Stomach (tissue), 9 donors: Measurements from ENCODE around the gene CADM2. TPM values are rescaled to one million over a fixed set of nuclear protein-coding genes. Genes with fewer than 3 reads are reported as not detected.
"Not testable (repeated sequence)": the region's sequence is repeated elsewhere in the genome, so short reads cannot be mapped to it uniquely, and the experiment has no call there.

ENCODE experiments used
- DNase-seq, 2 donors: peaks; one replicate each; pipeline versions ENCODE4 v3.0.0 to v3.0.0-alpha.2; 2013 to 2019
- H3K27ac ChIP-seq, 5 donors: fragments of 200-600 bp in 4 of 5; sonication (generic) in 4 of 5; one replicate each; pipeline ENCODE4 v1.5.1; 2013 to 2019; ENCODE audit warnings: mild to moderate bottlenecking in 1 of 5, moderate library complexity in 1 of 5
- H3K27me3 ChIP-seq, 3 donors: fragments of 200-600 bp; sonication (generic); one replicate each; pipeline ENCODE4 v1.5.1; 2017 to 2019; ENCODE audit warnings: mixed run types in 1 of 3
- H3K36me3 ChIP-seq, 4 donors: fragments of 200-600 bp; sonication (generic); 1 replicate in 3 of 4; 2 replicates in 1 of 4; pipeline ENCODE4 v1.5.1; 2016 to 2019
- H3K4me1 ChIP-seq, 4 donors: fragments of 200-600 bp; sonication (generic); one replicate each; pipeline ENCODE4 v1.5.1; 2016 to 2019
- H3K4me3 ChIP-seq, 4 donors: fragments of 200-600 bp; sonication (generic) in 3 of 4; one replicate each; pipeline ENCODE4 v1.5.1; 2016 to 2019; ENCODE audit warnings: mild to moderate bottlenecking in 1 of 4
- H3K9me3 ChIP-seq, 4 donors: fragments of 200-600 bp; sonication (generic); one replicate each; pipeline ENCODE4 v1.5.1; 2016 to 2019
- EP300 ChIP-seq: sonication (generic); formaldehyde crosslinking; IDR thresholded peaks from one replicate; pipeline ENCODE4 v1.6.1; 2017; ENCODE audit warnings: antibody characterized with exemption
- POLR2A ChIP-seq, 4 donors: fragments of 450-650 bp; IDR thresholded peaks; one replicate each; pipeline ENCODE4 v1.6.1; 2016; ENCODE audit warnings: antibody characterized with exemption in 4 of 4, control low read depth in 2 of 4, mild to moderate bottlenecking in 1 of 4, moderate library complexity in 1 of 4
- POLR2AphosphoS5 ChIP-seq, 3 donors: sonication (generic); formaldehyde crosslinking; IDR thresholded peaks; one replicate each; pipeline ENCODE4 v1.6.1; 2016; ENCODE audit warnings: antibody characterized with exemption in 3 of 3
- WGBS, 5 donors: extraction: QIAGEN DNeasy Blood & Tissue Kit in 3 of 5; methylation state at CpG; one replicate each; pipeline versions ENCODE4 v1.1.5 to v1.1.7; 2013 to 2018; 5-methylcytosine and 5-hydroxymethylcytosine counted together
- intact Hi-C: fragments of 100-400 bp; cut with DNase I; formaldehyde crosslinking; loops from one replicate; pipeline ENCODE4 v1.15.1; 2023; ENCODE audit warnings: low total_unique reads
- polyA plus RNA-seq, 3 donors: library from polyadenylated mRNA; stranded (reverse); fragments of 200-250 nt; gene quantifications; one replicate each; pipeline ENCODE4 v1.2.3, GENCODE V29; 2013
- total RNA-seq, 5 donors: library from RNA; depleted of rRNA; stranded (reverse); fragments of >200 nt; gene quantifications; one replicate each; pipeline versions ENCODE4 v1.1.0 to v1.2.3, GENCODE V29; 2014 to 2016
- TF ChIP-seq, protein P1 (sequence below), 7 experiments: fragments of 450-650 bp in 4 of 7; fragments of 200-600 bp in 3 of 7; sonication (generic) in 3 of 7; IDR thresholded peaks; one replicate each; pipeline ENCODE4 v1.5.1; 2016 to 2019; ENCODE audit warnings: antibody characterized with exemption in 7 of 7, control low read depth in 2 of 7, mild to moderate bottlenecking in 1 of 7
- donor health status: healthy with polysubstance abuse.
- donor health status: Bipolar disorder and iron deficiency.
- donor health status: healthy.

The CADM2 gene
- total and polyA plus RNA-seq, 8 donors: 0.29 to 8.1 (median 2.0) TPM; not detected in 1

DNA sequence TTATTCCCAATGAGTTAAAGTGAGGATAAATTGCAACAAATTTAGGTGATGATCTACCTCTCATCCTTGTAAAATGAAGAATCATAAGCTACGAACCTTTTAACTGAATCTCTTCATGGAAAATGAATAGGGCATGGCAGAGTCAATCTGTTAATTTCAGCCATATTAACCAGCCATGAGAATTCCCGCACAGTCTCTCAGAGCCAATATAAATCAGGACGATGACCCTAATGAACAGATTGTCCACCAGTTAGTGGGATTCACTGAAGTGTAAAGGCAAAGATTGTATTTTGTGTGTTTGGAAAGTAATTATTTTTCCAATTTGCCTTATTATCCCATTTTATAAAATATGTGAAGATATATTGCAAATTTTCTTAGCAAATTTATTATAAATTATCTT lies 183.8 kb downstream of the CADM2 start:
- DNase-seq: no peak
- intact Hi-C loops: no loop called here
- Histone ChIP-seq H3K36me3 (no peaks in the 10 kb centered on the region), H3K4me1 (no peaks in the 10 kb centered on the region), H3K27me3 (no peaks in the 10 kb centered on the region), H3K9me3 (no peaks in the 10 kb centered on the region), H3K27ac (no peak overlapping the region), H3K4me3 (no peak overlapping the region)
- 89 to 98% (median 91%) methylated on average over 3 of the region's 3 CpGs for WGBS, 5 donors
- TF ChIP-seq POLR2AphosphoS5 (IDR thresholded peaks at IDR 0.05) (no peak), EP300 (no peak), POLR2A (IDR thresholded peaks at IDR 0.05) (no peak)
- TF ChIP-seq, protein P1, sequence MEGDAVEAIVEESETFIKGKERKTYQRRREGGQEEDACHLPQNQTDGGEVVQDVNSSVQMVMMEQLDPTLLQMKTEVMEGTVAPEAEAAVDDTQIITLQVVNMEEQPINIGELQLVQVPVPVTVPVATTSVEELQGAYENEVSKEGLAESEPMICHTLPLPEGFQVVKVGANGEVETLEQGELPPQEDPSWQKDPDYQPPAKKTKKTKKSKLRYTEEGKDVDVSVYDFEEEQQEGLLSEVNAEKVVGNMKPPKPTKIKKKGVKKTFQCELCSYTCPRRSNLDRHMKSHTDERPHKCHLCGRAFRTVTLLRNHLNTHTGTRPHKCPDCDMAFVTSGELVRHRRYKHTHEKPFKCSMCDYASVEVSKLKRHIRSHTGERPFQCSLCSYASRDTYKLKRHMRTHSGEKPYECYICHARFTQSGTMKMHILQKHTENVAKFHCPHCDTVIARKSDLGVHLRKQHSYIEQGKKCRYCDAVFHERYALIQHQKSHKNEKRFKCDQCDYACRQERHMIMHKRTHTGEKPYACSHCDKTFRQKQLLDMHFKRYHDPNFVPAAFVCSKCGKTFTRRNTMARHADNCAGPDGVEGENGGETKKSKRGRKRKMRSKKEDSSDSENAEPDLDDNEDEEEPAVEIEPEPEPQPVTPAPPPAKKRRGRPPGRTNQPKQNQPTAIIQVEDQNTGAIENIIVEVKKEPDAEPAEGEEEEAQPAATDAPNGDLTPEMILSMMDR (IDR thresholded peaks at IDR 0.05): no peak

DNA sequence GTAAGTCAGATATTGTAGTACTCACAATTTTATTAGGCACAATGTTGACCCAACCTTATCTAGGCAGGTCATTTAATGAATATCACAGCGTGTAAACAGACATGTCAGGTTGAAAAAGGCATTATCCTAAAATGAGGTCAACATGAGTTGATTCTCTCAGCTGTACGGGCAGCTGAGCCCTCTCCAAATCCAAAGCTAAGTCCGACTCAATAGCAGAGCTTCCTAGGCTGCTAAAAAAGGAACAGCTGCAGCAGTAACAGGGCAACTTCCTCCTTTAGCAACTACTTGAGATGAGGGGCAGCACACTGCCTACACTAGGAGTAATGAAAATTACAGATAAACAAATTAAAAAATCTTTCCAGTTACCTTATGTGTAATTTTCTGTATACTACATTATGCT lies 189.2 kb downstream of the CADM2 start:
- 4 to 14% (median 9%) methylated on average over 3 of the region's 3 CpGs for WGBS, 5 donors
- TF ChIP-seq, protein P1 (IDR thresholded peaks at IDR 0.05): no peak
- TF ChIP-seq EP300 (no peak), POLR2AphosphoS5 (IDR thresholded peaks at IDR 0.05) (no peak), POLR2A (IDR thresholded peaks at IDR 0.05) (no peak)
- no peaks in the 10 kb centered on the region for H3K9me3 ChIP-seq
- intact Hi-C loops: no loop called here
- no peaks in the 10 kb centered on the region for H3K4me1 ChIP-seq
- H3K27me3 ChIP-seq: no peaks in the 10 kb centered on the region
- H3K36me3 ChIP-seq: no peaks in the 10 kb centered on the region
- peak in 1 of 2 donors; percentile 16 for DNase-seq
- no peak overlapping the region for H3K27ac ChIP-seq
- no peak overlapping the region for H3K4me3 ChIP-seq

DNA sequence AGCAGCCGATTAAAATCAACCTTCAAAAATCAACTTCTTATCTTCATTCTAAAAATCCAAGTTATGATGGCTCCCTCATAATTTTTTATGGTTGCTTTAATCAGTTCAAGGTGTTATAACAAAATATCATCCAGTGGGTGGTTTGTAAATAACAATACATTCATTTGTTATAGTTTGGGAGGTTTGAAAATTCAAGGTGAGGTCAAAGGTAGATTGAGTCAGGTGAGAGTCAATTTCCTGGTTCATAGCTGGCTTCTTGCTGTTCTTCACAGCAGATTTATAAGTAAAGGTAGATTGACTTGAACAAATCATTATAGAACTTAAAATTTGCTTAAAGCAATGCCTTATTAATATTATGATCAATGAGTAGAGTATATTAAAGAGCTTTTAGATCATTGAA lies 192.8 kb downstream of the CADM2 start:
- 72 to 93% (median 87%) methylated on average over 1 of the region's 1 CpG for WGBS, 5 donors
- H3K4me1 ChIP-seq: no peaks in the 10 kb centered on the region
- DNase-seq: no peak
- no peak overlapping the region for H3K4me3 ChIP-seq
- no peaks in the 10 kb centered on the region for H3K9me3 ChIP-seq
- H3K36me3 ChIP-seq: no peaks in the 10 kb centered on the region
- intact Hi-C loops: no loop called here
- no peaks in the 10 kb centered on the region for H3K27me3 ChIP-seq
- H3K27ac ChIP-seq: no peak overlapping the region
- no peak for TF ChIP-seq POLR2AphosphoS5 (IDR thresholded peaks at IDR 0.05)
- no peak for TF ChIP-seq POLR2A (IDR thresholded peaks at IDR 0.05)
- TF ChIP-seq, protein P1 (IDR thresholded peaks at IDR 0.05): no peak
- no peak for TF ChIP-seq EP300

DNA sequence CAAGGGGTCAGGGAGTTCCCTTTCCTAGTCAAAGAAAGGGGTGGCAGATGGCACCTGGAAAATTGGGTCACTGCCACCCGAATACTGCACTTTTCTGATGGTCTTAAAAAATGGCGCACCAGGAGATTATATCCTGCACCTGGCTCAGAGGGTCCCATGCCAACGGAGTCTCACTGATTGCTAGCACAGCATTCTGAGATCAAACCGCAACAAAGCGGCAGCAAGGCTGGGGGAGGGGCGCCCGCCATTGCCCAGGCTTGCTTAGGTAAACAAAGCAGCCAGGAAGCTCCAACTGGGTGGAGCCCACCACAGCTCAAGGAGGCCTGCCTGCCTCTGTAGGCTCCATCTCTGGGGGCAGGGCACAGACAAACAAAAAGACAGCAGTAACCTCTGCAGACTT lies 194.5 kb downstream of the CADM2 start:
- H3K4me3 ChIP-seq, intact Hi-C loops, H3K4me1 ChIP-seq, H3K27ac ChIP-seq, H3K9me3 ChIP-seq, H3K36me3 ChIP-seq, H3K27me3 ChIP-seq, DNase-seq: not testable (repeated sequence)
- 91 to 99% (median 93%) methylated on average over 4 to 7 of the region's 7 CpGs for WGBS, 5 donors

DNA sequence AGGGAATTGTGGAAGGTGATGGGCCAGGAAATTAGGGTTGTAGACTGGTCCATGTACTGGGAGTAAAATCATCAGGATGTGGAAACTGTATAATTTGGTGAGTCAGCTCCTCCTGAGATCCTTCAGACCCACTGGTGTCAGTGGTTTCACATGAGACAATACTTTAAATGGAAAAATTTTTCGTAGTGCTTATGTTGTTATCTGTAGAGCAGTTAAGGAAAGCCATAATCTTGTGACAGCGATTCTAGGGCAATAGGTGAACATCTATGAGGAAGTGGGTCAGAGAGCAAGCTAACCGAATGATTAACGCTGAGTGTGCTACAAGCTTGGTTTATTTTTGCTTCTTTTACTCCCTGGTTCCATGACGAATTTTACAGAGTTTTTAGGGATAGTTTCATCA lies 200.6 kb downstream of the CADM2 start:
- intact Hi-C loops: no loop called here
- Histone ChIP-seq H3K4me3 (no peak overlapping the region), H3K4me1 (no peaks in the 10 kb centered on the region), H3K9me3 (peaks cover 0 to 6% (median 0%) of the 10 kb centered on the region in 4 donors), H3K27ac (no peak overlapping the region), H3K36me3 (no peaks in the 10 kb centered on the region), H3K27me3 (no peaks in the 10 kb centered on the region)
- peak in 1 of 2 donors; percentile 38 for DNase-seq
- WGBS, 5 donors: 30 to 43% (median 37%) methylated on average over 5 of the region's 5 CpGs
- no peak for TF ChIP-seq POLR2A (IDR thresholded peaks at IDR 0.05)
- TF ChIP-seq, protein P1 (IDR thresholded peaks at IDR 0.05): no peak
- TF ChIP-seq POLR2AphosphoS5 (IDR thresholded peaks at IDR 0.05): no peak
- TF ChIP-seq EP300: no peak
